Measurements from ENCODE around the gene ACADVL. TPM values are rescaled to one million over a fixed set of nuclear protein-coding genes. Genes with fewer than 3 reads are reported as not detected.

Gene ACADVL
- polyA plus RNA-seq, 3 donors from 2014 or later = 138 to 180 (median 141) TPM

DNA sequence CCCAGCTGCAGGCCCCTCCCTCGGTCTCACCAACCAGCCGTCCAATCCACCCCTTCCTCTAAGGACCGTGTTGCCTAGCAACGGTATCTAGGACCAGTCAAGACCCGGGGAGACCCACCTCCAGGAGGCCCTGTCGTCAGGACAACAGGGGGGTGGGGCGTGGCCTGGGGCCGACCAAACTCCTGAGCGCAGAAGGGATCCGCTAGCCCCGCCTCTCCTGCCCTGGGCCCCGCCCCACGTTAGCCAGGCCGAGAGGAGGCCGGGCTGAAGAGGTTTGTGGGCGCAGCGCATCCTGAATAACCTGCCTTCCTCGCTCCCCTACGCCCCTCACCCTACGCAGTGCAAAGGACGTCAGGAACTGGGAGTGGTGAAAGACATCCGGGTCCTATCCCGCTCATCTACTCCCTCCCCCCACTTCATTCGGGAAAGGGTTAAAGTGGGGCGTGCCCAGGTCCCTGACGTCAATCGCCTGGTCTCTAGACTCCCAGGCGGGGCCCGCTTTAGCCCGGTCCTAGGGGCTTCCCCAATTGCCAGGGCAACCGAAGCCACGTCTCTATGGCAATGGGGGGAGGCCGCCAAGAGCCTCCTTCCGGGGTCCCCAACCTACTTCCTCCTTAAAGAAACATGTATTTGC lies 14.8 kb upstream of the ACADVL start:
- DNase-seq = peak; percentile 96 to 97 (median 97)
- Mint-ChIP-seq H3K36me3 (no peaks in the 10 kb centered on the region), H3K4me1 (peaks cover 31 to 37% of the 10 kb centered on the region in 2 donors), H3K27me3 (ENCODE audit: low read depth in 3 of 3) (peaks cover 14 to 18% (median 16%) of the 10 kb centered on the region in 3 donors), H3K9me3 (no peaks in the 10 kb centered on the region), H3K4me3 (peak overlapping the region; percentile 87 to 91 (median 90)), H3K27ac (peak overlapping the region; percentile 93 to 99 (median 97))

DNA sequence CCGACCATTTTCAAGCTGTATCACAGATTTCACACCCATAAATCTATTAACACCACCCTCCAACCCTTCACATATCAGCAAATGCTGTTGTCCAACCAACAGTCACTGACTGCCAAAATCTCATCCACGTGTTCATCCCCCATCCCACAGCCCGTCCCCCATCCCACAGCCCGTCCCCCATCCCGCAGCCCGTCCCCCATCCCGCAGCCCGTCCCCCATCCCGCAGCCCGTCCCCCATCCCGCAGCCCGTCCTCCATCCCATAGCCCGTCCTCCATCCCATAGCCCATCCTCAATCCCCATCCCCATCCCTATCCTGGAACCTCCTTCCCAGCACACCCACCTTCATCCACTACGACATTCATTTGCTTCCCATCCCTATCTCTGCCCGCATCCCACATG lies 14.2 kb upstream of the ACADVL start:
- peaks cover 31 to 37% of the 10 kb centered on the region in 2 donors for H3K4me1 Mint-ChIP-seq
- H3K9me3 Mint-ChIP-seq = no peaks in the 10 kb centered on the region
- no peaks in the 10 kb centered on the region for H3K36me3 Mint-ChIP-seq
- peak overlapping the region; percentile 87 to 91 (median 90) for H3K4me3 Mint-ChIP-seq
- H3K27me3 Mint-ChIP-seq (ENCODE audit: low read depth in 3 of 3) = peaks cover 15 to 19% (median 18%) of the 10 kb centered on the region in 3 donors
- peak overlapping the region; percentile 93 to 99 (median 97) for H3K27ac Mint-ChIP-seq
- no peak for DNase-seq

DNA sequence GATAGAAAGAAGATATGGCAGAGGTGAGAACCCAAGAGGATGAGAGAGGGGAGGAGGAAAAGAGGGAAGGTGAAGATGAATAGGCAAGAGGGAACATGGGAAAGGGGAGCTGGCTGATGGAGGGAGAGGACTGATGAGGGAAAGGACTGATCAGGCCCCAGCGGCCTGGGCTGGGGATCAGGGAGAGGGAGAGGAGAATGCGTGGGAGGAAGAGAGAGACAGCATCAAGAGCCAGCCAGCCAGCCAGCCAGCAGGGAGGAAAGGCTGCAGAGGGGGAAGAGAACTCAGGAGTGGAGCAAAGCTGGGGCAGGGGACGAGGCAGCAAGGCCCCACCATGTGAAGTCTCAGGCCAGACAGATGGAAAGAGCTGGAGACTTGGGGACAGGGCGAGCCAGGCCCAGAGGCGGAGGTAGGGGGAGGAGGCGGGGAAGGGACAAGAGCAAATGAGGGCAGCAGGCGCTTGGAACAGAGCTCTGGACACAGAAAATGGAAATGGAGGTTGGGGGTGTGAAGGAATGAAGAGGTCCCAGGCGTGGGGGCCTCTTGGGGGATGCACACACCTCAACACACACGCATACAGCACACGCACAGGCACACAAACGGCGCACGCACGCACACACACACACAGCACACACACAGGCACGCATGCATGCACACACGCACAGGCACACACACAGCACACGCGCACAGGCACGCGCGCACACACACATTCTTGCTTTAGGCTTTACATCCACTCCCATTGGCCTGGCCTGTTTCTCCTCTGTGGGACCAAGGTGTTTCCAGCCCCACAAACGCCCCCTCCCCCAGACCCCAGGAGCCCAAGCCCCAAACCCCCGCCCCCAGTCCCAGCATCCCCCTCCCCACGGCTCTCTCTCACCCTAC lies 12.4 kb upstream of the ACADVL start:
- peaks cover 20 to 22% (median 20%) of the 10 kb centered on the region in 3 donors for H3K27me3 Mint-ChIP-seq (ENCODE audit: low read depth in 3 of 3)
- peak overlapping the region in 5 of 6 donors; percentile 72 to 98 (median 89) for H3K27ac Mint-ChIP-seq
- peaks cover 31 to 36% of the 10 kb centered on the region in 2 donors for H3K4me1 Mint-ChIP-seq
- H3K36me3 Mint-ChIP-seq = no peaks in the 10 kb centered on the region
- no peaks in the 10 kb centered on the region for H3K9me3 Mint-ChIP-seq
- H3K4me3 Mint-ChIP-seq = peak overlapping the region in 2 of 5 donors; percentile 1 to 3
- DNase-seq = no peak

DNA sequence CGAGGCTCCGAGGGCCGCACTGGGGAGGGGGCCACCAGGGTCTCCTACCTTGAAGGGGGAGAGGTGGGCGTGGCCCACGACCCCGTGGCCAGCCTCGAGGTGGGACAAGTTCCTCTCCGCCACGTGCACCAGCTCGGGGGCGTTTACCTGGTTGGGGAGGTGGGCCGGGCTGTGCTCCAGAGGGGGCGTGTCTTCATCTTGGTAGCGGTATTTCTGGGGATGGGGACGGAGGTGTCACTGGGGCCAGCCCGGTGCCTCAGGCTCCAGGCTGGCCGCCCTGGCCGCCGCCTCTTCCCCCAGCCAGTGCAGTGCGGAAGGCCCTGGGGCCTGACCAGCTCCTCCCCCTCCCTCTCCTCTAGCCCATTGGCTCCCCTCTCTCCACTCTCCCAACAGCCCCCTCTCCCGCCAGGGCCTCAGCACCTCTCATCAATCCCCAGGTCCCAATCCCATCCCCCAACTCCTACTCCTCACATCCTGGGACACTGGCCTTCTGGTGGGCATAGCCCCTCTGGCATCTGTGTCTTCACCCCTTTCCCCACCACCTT lies 11.6 kb upstream of the ACADVL start:
- DNase-seq = no peak
- H3K4me1 Mint-ChIP-seq = peaks cover 27 to 33% of the 10 kb centered on the region in 2 donors
- no peaks in the 10 kb centered on the region for H3K9me3 Mint-ChIP-seq
- no peaks in the 10 kb centered on the region for H3K36me3 Mint-ChIP-seq
- H3K27me3 Mint-ChIP-seq (ENCODE audit: low read depth in 3 of 3) = peaks cover 19 to 23% (median 20%) of the 10 kb centered on the region in 3 donors
- H3K27ac Mint-ChIP-seq = peak overlapping the region in 4 of 6 donors; percentile 14 to 84 (median 70)
- no peak overlapping the region for H3K4me3 Mint-ChIP-seq

DNA sequence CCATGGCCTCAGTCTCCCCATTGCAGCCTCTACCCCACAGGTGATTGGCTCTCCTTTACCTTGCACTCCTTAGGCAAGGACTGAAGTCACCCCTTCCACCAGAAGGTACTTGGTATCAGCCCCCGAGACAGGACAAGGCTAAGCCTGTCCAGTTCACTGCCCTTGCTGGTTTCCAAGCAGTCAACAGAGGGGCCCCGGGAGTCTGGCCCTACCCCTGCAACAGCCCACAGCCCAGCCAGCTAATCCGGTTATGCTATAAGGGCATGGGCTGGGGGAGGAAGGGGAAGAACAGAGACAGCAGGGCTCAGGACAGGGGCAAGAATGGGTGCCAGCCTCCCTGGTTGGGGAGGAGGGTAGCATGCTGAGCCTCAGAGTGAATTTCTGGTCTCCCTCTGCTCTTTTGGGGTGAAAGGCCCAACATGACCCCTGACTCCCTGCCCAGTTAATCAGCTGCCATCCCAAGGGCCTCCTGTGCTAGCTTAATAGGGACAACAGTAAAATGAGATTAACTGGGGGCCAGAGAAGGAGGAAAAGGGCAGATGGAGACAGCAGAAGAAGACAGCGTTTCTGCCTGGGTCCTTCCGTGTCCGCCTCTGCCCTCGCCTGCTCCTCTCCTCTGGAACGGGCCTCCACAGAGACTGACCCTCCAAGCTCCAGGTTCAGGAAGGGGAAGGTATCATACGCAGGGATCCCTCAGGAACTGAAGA lies 10.8 kb upstream of the ACADVL start:
- no peak for DNase-seq
- peaks cover 31 to 34% of the 10 kb centered on the region in 2 donors for H3K4me1 Mint-ChIP-seq
- H3K36me3 Mint-ChIP-seq = no peaks in the 10 kb centered on the region
- peak overlapping the region in 3 of 6 donors; percentile 14 to 71 (median 68) for H3K27ac Mint-ChIP-seq
- no peak overlapping the region for H3K4me3 Mint-ChIP-seq
- no peaks in the 10 kb centered on the region for H3K9me3 Mint-ChIP-seq
- H3K27me3 Mint-ChIP-seq (ENCODE audit: low read depth in 3 of 3) = peaks cover 25 to 27% (median 27%) of the 10 kb centered on the region in 3 donors

- Mint-ChIP-seq H3K27ac (peak overlapping the region in 3 of 6 donors; percentile 27 to 65 (median 62)), H3K27me3 (ENCODE audit: low read depth in 3 of 3) (peaks cover 20 to 25% (median 22%) of the 10 kb centered on the region in 3 donors), H3K4me3 (no peak overlapping the region), H3K36me3 (no peaks in the 10 kb centered on the region), H3K4me1 (peaks cover 28 to 29% of the 10 kb centered on the region in 2 donors), H3K9me3 (no peaks in the 10 kb centered on the region)
- DNase-seq = no peak
Measured at GRCh38 chr17:7211491-7212273, 8.1 kb upstream of the ACADVL start.

DNA sequence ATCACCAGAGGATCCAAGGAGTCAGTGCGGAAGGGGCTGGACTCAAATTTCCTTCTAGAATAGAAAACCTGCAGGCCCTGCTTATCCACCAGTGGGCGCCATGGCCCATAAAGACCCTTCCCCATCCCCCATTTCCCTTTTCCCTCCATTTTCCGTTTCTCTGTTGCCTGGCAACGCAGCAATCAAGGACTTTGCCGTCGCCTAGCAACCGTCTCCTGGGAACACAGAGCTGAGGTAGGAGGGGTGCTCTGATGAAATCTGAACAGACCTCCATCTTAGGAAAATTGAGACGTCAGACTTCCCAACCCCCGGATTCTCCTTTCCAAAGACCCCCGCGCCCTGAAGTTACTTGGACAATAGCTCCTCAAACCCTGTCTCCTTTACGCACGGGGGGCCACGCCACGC lies 5.8 kb upstream of the ACADVL start:
- DNase-seq = no peak
- Mint-ChIP-seq H3K4me3 (peak overlapping the region; percentile 82 to 90 (median 87)), H3K36me3 (no peaks in the 10 kb centered on the region), H3K9me3 (no peaks in the 10 kb centered on the region), H3K27ac (peak overlapping the region; percentile 84 to 97 (median 96)), H3K27me3 (ENCODE audit: low read depth in 3 of 3) (peaks cover 18 to 24% (median 19%) of the 10 kb centered on the region in 3 donors), H3K4me1 (peaks cover 31 to 34% of the 10 kb centered on the region in 2 donors)

DNA sequence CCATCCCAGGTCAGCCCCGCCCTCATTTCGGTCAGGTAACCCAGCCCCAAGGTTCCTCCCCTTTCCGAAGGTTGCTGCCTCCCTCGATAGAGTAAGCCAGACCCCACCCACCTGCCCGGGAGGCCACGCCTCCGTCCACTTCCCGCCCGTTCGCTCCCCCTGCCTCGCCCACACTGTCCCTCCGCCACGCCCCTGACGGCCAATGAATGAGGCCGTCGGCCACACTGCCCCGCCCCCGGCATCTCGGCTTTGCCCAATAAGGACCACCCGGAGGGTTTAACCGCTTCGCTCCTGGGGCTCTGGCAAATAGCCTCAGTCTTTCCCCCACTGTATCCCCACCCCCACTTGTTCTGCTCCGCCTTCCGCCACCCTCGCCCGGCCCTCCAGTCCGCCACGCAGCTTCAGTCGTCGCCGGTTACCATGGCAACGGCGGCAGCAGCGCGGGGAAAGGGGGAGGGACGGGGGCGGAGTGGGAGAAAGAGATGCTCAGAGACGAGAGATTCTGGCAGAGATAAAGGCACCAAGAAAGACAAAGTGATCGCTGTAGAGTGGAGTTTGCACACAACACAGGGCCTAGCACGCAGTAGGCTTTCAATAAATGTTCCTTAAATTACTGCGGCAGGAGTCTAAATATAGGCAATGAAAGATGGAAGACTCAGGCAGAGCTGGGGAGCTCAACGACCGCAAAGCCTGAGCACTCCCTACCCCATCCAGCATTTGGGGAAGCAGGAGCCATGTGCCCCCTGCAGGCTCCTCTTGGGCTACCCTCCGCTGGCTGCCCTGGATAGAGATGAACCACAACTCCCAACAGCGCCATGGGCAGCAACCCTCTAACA lies 5.2 kb upstream of the ACADVL start:
- no peaks in the 10 kb centered on the region for H3K9me3 Mint-ChIP-seq
- H3K36me3 Mint-ChIP-seq = no peaks in the 10 kb centered on the region
- H3K4me3 Mint-ChIP-seq = peak overlapping the region; percentile 82 to 90 (median 87)
- DNase-seq = peak; percentile 97
- H3K4me1 Mint-ChIP-seq = peaks cover 37 to 40% of the 10 kb centered on the region in 2 donors
- H3K27ac Mint-ChIP-seq = peak overlapping the region; percentile 84 to 97 (median 96)
- H3K27me3 Mint-ChIP-seq (ENCODE audit: low read depth in 3 of 3) = peaks cover 18 to 24% (median 19%) of the 10 kb centered on the region in 3 donors

DNA sequence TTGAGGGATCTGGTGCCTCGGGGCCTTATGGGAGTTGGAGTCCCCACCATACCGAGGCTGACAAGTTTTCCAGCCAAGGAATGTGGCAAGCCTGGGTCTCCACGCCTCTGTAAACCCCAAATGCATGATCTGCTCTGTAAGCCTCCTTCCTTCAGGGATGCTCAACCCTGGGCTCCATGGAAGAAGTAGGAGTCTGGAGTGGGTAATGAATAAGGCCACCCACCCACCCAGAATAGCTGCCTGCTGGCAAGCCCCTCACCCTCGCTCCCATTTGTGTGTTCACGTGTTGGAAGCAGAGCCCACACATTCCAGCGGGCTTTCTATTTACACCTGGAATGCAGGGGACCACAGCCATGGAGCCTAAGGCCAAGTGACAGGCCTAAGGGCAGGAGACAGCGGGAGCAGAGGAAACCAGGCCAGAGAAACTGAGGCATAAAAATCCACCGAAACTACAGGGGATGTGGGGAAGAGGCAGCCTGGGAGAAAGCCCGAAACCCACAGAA lies 4.6 kb upstream of the ACADVL start:
- no peak for DNase-seq
- Mint-ChIP-seq H3K4me1 (peaks cover 42 to 44% of the 10 kb centered on the region in 2 donors), H3K36me3 (no peaks in the 10 kb centered on the region)

DNA sequence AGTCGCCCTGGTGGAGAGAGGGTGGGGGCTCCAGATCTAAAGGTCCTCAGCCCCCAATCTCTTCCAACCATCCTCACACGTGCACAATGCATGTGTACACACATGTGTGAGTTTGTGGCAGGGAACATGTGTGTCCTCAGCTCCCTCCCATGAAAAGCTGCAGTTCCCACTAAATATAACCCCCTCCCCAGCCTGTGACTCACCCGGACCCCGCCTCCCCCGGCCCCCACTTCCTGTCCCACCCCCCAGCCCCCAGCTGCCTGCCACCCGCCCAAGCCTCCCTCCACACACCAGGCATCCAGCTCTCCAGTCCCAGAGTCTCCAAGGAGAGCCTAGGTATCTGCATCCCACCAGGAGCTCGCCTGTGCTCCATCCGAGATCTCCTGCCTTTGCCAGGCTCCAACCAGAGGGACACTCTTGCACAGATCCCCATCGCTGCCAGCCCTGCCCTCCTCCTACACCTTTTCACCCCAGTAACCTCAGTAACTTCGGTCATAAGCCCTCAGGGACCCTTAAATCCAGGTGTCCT lies 4.0 kb upstream of the ACADVL start:
- no peaks in the 10 kb centered on the region for H3K9me3 Mint-ChIP-seq
- H3K27me3 Mint-ChIP-seq (ENCODE audit: low read depth in 3 of 3) = peaks cover 17 to 23% (median 18%) of the 10 kb centered on the region in 3 donors
- no peak for DNase-seq
- H3K27ac Mint-ChIP-seq = peak overlapping the region in 3 of 6 donors; percentile 30 to 64 (median 40)
- H3K36me3 Mint-ChIP-seq = no peaks in the 10 kb centered on the region
- no peak overlapping the region for H3K4me3 Mint-ChIP-seq
- H3K4me1 Mint-ChIP-seq = peaks cover 47 to 49% of the 10 kb centered on the region in 2 donors

More for the DNA sequence above, 4.6 kb upstream of the ACADVL start:
- peak overlapping the region; percentile 82 to 90 (median 87) for H3K4me3 Mint-ChIP-seq
- peak overlapping the region; percentile 84 to 97 (median 96) for H3K27ac Mint-ChIP-seq
- no peaks in the 10 kb centered on the region for H3K9me3 Mint-ChIP-seq
- H3K27me3 Mint-ChIP-seq (ENCODE audit: low read depth in 3 of 3) = peaks cover 18 to 24% (median 19%) of the 10 kb centered on the region in 3 donors

GRCh38 chr17:7216242-7217112 lies 3.3 kb upstream of the ACADVL start:
- no peak for DNase-seq
- Mint-ChIP-seq H3K36me3 (no peaks in the 10 kb centered on the region), H3K4me1 (peaks cover 55 to 56% of the 10 kb centered on the region in 2 donors), H3K4me3 (peak overlapping the region in 3 of 5 donors; percentile 2 to 27 (median 7)), H3K27me3 (ENCODE audit: low read depth in 3 of 3) (peaks cover 17 to 23% (median 18%) of the 10 kb centered on the region in 3 donors), H3K27ac (peak overlapping the region in 3 of 6 donors; percentile 40 to 81 (median 76)), H3K9me3 (no peaks in the 10 kb centered on the region)
